ENCODE measurements around the gene GPC4. TPM values are rescaled to one million over a fixed set of nuclear protein-coding genes. Genes with fewer than 3 reads are reported as not detected.
"Not testable (repeated sequence)": the region's sequence is repeated elsewhere in the genome, so short reads cannot be mapped to it uniquely, and the experiment has no call there.

The GPC4 gene
- total RNA-seq, 1 donor from 2014 or later = 86.4 TPM

DNA sequence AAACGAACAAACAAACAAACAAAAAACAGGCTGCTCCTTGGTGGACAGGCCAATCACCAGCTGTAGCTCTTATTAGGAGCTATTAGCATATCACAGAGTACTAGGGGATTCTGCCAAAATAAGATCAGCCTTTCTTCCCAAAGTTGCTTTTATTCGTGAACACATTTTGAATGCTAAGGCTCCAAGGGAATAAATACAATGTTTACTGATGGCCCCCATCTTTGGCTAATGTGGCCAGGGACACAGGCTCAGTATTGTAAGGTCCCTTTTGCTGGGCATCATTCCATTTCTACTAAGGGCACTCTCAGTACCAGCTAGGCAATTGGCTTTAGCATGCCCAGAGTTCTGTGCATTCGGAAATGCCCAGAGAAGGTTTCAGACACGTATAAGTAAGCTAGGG, 84.3 kb downstream of the GPC4 start:
- Histone ChIP-seq H3K27me3 (ENCODE audit: insufficient read depth, low read length) (no peaks in the 10 kb centered on the region), H3K4me3 (ENCODE audit: insufficient read depth, low read depth, low read length) (no peak overlapping the region), H3K9me3 (ENCODE audit: insufficient read depth, low read depth, low read length) (no peaks in the 10 kb centered on the region), H3K27ac (ENCODE audit: low read depth, low read length) (no peak overlapping the region), H4K20me1 (ENCODE audit: insufficient read depth, low read length) (peaks cover 4% of the 10 kb centered on the region), H3K4me1 (ENCODE audit: insufficient read depth, low read length) (no peaks in the 10 kb centered on the region), H3K9ac (ENCODE audit: low read length) (no peak overlapping the region), H3K36me3 (ENCODE audit: insufficient read depth, low read length) (no peaks in the 10 kb centered on the region), H3K4me2 (ENCODE audit: low read length) (no peak overlapping the region), H2AFZ (ENCODE audit: low read depth, low read length) (no peak overlapping the region), H3K79me2 (ENCODE audit: insufficient read depth, low read length) (no peaks in the 10 kb centered on the region)
- Mint-ChIP-seq H3K9me3 (ENCODE audit: unreplicated experiment) (no peaks in the 10 kb centered on the region), H3K27ac (ENCODE audit: unreplicated experiment) (no peak overlapping the region), H3K4me3 (ENCODE audit: unreplicated experiment) (no peak overlapping the region), H3K27me3 (ENCODE audit: low read depth, unreplicated experiment) (no peaks in the 10 kb centered on the region), H3K36me3 (ENCODE audit: low read depth, unreplicated experiment) (peaks cover 2% of the 10 kb centered on the region), H3K4me1 (ENCODE audit: low read depth, unreplicated experiment) (peaks cover 7% of the 10 kb centered on the region)
- TF ChIP-seq CTCF (IDR thresholded peaks at IDR 0.05; ENCODE audit: insufficient read depth, low read depth, low read length) = no peak
- no peak for TF ChIP-seq EZH2 (IDR thresholded peaks at IDR 0.05; ENCODE audit: insufficient read depth, low read length)
- FAIRE-seq (peak; percentile 39), DNase-seq (ENCODE audit: low read depth) (no peak)

- H3K36me3 Mint-ChIP-seq (ENCODE audit: low read depth, unreplicated experiment) = no peaks in the 10 kb centered on the region
- peaks cover 13% of the 10 kb centered on the region for H3K4me1 Mint-ChIP-seq (ENCODE audit: low read depth, unreplicated experiment)
- H3K9me3 Mint-ChIP-seq (ENCODE audit: unreplicated experiment) = no peaks in the 10 kb centered on the region
- Histone ChIP-seq H3K9ac (ENCODE audit: low read length) (no peak overlapping the region), H3K36me3 (ENCODE audit: insufficient read depth, low read length) (no peaks in the 10 kb centered on the region), H3K27me3 (ENCODE audit: insufficient read depth, low read length) (no peaks in the 10 kb centered on the region), H3K27ac (ENCODE audit: low read depth, low read length) (no peak overlapping the region), H3K4me1 (ENCODE audit: insufficient read depth, low read length) (no peaks in the 10 kb centered on the region), H3K9me3 (ENCODE audit: insufficient read depth, low read depth, low read length) (no peaks in the 10 kb centered on the region), H3K4me2 (ENCODE audit: low read length) (no peak overlapping the region), H2AFZ (ENCODE audit: low read depth, low read length) (no peak overlapping the region), H4K20me1 (ENCODE audit: insufficient read depth, low read length) (peaks cover 3% of the 10 kb centered on the region), H3K4me3 (ENCODE audit: insufficient read depth, low read depth, low read length) (no peak overlapping the region), H3K79me2 (ENCODE audit: insufficient read depth, low read length) (no peaks in the 10 kb centered on the region)
- DNase-seq (ENCODE audit: low read depth) = no peak
- peak; percentile 41 for FAIRE-seq
- no peak overlapping the region for H3K4me3 Mint-ChIP-seq (ENCODE audit: unreplicated experiment)
- no peaks in the 10 kb centered on the region for H3K27me3 Mint-ChIP-seq (ENCODE audit: low read depth, unreplicated experiment)
- TF ChIP-seq CTCF (IDR thresholded peaks at IDR 0.05; ENCODE audit: insufficient read depth, low read depth, low read length) = no peak
- TF ChIP-seq EZH2 (IDR thresholded peaks at IDR 0.05; ENCODE audit: insufficient read depth, low read length) = no peak
- H3K27ac Mint-ChIP-seq (ENCODE audit: unreplicated experiment) = no peak overlapping the region
These were observed 89.9 kb downstream of the GPC4 start for GRCh38 chrX:133325422-133325821.

DNA sequence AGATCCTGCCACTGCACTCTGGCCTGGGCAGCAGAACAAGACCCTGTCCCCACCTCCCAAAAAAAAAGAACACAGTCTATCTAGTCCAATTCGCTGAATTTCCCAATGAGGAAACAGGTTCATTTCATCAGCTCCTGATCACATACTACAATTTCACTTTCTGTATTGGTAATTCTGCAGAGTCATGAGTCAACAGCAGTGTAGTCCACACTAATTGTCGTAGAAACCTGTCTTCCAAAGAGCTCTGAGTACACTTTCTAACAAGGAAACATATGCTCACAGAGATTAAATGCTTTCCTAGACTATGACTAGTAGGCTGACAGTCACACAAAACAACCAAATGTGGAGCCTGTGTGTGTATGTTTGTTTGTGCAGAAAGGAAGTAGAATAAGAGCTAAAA, 91.9 kb downstream of the GPC4 start:
- Histone ChIP-seq H3K9me3 (ENCODE audit: insufficient read depth, low read depth, low read length) (no peaks in the 10 kb centered on the region), H2AFZ (ENCODE audit: low read depth, low read length) (no peak overlapping the region), H3K27me3 (ENCODE audit: insufficient read depth, low read length) (no peaks in the 10 kb centered on the region), H3K4me1 (ENCODE audit: insufficient read depth, low read length) (no peaks in the 10 kb centered on the region), H3K79me2 (ENCODE audit: insufficient read depth, low read length) (no peaks in the 10 kb centered on the region), H3K27ac (ENCODE audit: low read depth, low read length) (no peak overlapping the region), H3K4me2 (ENCODE audit: low read length) (no peak overlapping the region), H4K20me1 (ENCODE audit: insufficient read depth, low read length) (peaks cover 3% of the 10 kb centered on the region), H3K36me3 (ENCODE audit: insufficient read depth, low read length) (no peaks in the 10 kb centered on the region), H3K9ac (ENCODE audit: low read length) (no peak overlapping the region), H3K4me3 (ENCODE audit: insufficient read depth, low read depth, low read length) (no peak overlapping the region)
- FAIRE-seq (no peak), DNase-seq (ENCODE audit: low read depth) (no peak)
- H3K27me3 Mint-ChIP-seq (ENCODE audit: low read depth, unreplicated experiment) = no peaks in the 10 kb centered on the region
- H3K4me1 Mint-ChIP-seq (ENCODE audit: low read depth, unreplicated experiment) = peaks cover 13% of the 10 kb centered on the region
- H3K36me3 Mint-ChIP-seq (ENCODE audit: low read depth, unreplicated experiment) = no peaks in the 10 kb centered on the region
- H3K27ac Mint-ChIP-seq (ENCODE audit: unreplicated experiment) = no peak overlapping the region
- TF ChIP-seq CTCF (IDR thresholded peaks at IDR 0.05; ENCODE audit: insufficient read depth, low read depth, low read length) = no peak
- no peak for TF ChIP-seq EZH2 (IDR thresholded peaks at IDR 0.05; ENCODE audit: insufficient read depth, low read length)
- no peaks in the 10 kb centered on the region for H3K9me3 Mint-ChIP-seq (ENCODE audit: unreplicated experiment)
- H3K4me3 Mint-ChIP-seq (ENCODE audit: unreplicated experiment) = no peak overlapping the region

DNA sequence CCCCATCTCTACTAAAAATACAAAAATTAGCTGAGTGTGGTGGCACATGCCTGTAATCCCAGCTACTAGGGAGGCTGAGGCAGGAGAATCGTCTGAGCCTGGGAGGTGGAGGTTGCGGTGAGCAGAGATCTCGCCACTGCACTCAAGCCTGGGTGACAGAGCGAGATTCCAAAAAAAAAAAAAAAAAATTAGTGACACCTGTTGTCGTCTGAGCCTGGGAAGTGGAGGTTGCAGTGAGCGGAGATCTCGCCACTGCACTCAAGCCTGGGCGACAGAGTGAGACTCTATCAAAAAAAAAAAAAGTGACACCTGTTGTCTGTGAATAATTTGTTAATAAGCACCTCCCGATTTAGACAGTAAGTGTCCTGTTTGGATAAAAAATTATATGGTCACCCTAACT, 93.0 kb downstream of the GPC4 start:
- FAIRE-seq; H3K4me3 Mint-ChIP-seq (ENCODE audit: unreplicated experiment); H3K79me2 ChIP-seq (ENCODE audit: insufficient read depth, low read length); H2AFZ ChIP-seq (ENCODE audit: low read depth, low read length); H3K4me3 ChIP-seq (ENCODE audit: insufficient read depth, low read depth, low read length); H3K9me3 Mint-ChIP-seq (ENCODE audit: unreplicated experiment); DNase-seq (ENCODE audit: low read depth); H3K4me2 ChIP-seq (ENCODE audit: low read length); H3K27me3 ChIP-seq (ENCODE audit: insufficient read depth, low read length); H3K4me1 ChIP-seq (ENCODE audit: insufficient read depth, low read length); H3K9ac ChIP-seq (ENCODE audit: low read length); H3K27ac ChIP-seq (ENCODE audit: low read depth, low read length); H4K20me1 ChIP-seq (ENCODE audit: insufficient read depth, low read length); H3K36me3 Mint-ChIP-seq (ENCODE audit: low read depth, unreplicated experiment); H3K27me3 Mint-ChIP-seq (ENCODE audit: low read depth, unreplicated experiment); H3K27ac Mint-ChIP-seq (ENCODE audit: unreplicated experiment); H3K9me3 ChIP-seq (ENCODE audit: insufficient read depth, low read depth, low read length); H3K36me3 ChIP-seq (ENCODE audit: insufficient read depth, low read length): not testable (repeated sequence)
- peaks cover 11% of the 10 kb centered on the region for H3K4me1 Mint-ChIP-seq (ENCODE audit: low read depth, unreplicated experiment)

Measured in astrocyte (in vitro differentiated cells and primary cell).